NCI-H2196 treated with DMSO at 0.1 percent for 48 hours (cell line): ENCODE data around the gene ENOX1.

ENCODE experiments used
- DNase-seq: peaks from one replicate; lab custom pipeline; 2025; ENCODE audit not compliant: unreplicated experiment; lab: John Stamatoyannopoulos, UW

ENOX1 gene

DNA sequence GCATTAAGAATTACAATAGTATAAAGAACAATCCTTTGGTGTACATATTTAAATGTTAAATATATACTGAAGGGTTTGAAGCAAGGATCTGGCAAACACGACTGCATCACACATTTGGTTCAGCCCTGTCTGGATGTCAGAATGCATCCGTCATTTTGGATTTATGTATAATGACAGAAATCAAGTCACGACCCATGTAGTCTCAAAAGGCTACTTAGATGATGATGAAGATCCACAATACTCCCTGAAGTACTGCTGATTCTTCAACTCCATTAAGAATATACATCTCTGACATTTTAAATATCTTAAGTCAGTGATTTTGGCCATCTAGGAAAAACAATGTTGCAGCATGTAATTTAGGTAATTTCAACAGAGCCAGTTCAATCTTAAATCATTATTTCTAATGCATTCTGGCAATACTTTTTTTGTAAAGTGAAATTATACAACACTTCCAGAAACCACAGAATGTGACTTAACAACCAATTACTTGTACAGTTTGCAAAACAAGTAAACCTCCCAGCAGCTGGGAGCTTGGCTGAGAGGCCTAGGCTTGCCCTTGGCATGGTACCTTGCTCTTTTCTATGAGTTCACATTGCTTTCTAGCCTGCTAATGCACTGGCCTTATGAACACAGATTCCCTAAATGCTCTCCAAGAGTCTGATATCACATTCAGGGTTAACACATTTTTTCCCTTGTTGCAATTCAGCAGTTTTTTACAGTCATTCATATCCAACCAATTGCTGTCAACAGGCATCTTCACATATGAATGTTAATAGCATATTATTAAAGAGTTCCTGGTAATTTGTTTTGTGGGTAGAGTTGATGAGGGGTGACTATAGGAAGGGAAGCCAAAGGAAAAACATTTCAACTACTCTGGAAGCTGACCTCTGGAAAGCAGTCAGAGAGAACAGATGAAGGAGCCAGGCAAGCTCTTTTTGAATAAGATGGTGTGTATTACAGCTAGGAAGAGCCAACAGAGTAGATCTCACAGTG is 175.2 kb downstream of the ENOX1 start:
- no peak for DNase-seq

DNA sequence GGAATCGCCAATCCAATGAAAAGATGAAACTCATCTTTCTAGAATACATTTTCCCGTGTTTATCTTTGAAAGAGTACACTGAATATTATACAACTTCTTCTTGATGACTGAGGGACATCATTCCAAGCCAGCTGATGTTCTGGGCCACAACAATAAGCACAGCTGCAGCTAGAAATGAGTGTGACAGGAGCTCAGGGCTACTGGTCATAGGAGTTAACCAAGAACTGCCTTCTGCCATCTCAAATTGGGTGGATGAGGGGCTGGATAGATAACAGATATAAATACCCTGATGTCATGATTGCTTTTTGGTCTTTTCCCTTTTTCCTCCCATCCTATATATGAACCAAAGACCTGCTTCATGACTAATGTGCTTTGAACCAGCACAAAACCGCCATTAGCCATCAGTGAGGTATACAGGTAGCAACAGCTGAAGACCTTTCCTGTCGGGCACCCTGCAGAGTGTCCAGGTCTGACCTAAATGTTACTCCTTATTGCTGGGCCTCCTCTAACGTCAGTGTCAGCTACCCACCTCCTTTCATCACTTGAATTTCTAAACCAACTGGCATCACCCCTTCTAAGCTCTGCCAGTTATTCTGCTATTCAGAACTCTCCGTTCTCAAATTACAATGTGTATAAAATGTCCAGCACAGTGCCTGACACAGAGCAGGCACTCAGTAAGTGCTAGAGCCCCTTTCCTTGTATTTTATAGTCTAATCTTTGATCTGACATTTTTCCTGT is 178.2 kb downstream of the ENOX1 start:
- DNase-seq, result no peak

- DNase-seq, result no peak
These were observed 189.2 kb downstream of the ENOX1 start for GRCh38 chr13:43597599-43597945.

GRCh38 chr13:43596924-43597598 is 189.7 kb downstream of the ENOX1 start:
- no peak for DNase-seq

GRCh38 chr13:43596006-43596405 is 190.8 kb downstream of the ENOX1 start:
- DNase-seq, result no peak

- DNase-seq, result no peak
These were observed 199.4 kb downstream of the ENOX1 start for GRCh38 chr13:43587376-43587775.

DNA sequence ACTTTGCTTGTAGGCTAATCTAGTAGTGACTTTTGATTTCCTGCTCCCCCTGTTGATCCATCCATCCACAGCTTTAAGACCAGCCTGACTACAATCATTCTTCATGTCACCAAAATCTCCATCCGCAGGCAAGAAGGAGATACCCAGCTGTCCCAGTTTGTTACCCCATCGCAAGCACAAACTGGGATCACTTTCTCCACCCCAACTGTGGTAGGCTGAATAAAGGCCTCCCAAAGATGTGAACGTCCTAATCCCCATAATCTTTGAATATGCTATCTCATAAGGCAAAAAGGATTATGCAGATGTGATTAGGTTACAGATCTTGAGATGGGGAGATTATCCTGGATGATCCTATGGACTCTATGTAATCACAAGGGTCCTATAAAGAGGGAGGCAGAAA is 202.0 kb downstream of the ENOX1 start:
- DNase-seq, result no peak

GRCh38 chr13:43583321-43583720 is 203.5 kb downstream of the ENOX1 start:
- no peak for DNase-seq

GRCh38 chr13:43580280-43580679 is 206.5 kb downstream of the ENOX1 start:
- no peak for DNase-seq

GRCh38 chr13:43579321-43579720 is 207.5 kb downstream of the ENOX1 start:
- no peak for DNase-seq

DNA sequence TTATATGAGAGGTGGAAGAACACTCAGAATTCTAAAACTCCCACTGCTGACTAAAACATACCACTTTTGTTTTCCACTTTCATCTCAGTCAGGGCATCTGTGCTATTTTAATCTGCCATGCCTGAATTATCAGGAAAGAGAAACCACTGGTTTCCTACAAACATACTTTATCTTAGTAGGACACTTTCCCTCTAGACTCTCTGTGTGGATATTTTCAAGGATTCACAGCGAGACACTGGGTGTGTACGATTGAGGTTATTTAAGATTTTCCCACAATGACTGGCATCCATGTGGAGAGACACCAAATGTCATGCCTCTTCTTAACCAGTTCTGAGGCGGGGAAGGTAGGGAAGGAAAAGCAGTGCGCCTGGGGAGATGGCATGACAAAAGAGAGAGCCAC is 212.2 kb downstream of the ENOX1 start:
- no peak for DNase-seq

- no peak for DNase-seq
These were observed 212.8 kb downstream of the ENOX1 start for GRCh38 chr13:43573802-43574514.

DNA sequence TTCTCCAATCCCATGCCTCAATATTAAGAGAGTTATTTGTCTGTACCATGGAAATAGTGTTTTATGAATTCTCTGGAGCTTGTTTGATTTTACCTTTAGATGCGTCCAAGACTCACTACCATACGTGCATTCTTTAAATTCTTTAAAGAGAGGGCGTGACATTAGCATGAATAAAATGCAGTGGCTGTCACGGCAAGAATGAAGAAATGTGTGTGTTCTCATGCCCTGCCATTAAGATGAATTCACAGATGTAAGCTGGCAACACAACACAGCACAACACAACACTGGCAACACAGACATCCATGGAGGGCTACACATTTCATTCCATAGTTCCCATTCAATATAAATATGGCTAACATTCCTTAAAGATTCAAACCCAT is 213.4 kb downstream of the ENOX1 start:
- no peak for DNase-seq

- DNase-seq, result no peak
These were observed 214.0 kb downstream of the ENOX1 start for GRCh38 chr13:43572656-43573360.

GRCh38 chr13:43569658-43570057 is 217.1 kb downstream of the ENOX1 start:
- DNase-seq, result no peak

DNA sequence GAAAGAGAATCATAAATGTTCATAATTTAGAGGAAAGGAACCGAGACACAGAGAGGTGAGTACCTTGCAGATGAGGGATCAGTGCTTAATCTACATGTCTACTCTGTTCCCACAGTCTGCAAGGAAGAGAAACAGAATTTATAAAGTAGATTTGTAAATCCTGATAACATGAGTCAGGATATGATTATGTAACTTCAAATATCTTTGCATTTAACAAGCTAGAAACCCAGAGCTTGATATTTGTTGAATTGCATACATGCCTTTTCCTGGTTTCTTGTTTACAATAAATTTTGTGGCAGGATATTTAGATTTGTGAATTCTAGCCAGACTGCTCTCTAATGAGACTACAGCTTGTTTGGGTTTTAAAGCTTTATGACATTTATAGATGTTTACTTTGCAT is 219.2 kb downstream of the ENOX1 start:
- no peak for DNase-seq

DNA sequence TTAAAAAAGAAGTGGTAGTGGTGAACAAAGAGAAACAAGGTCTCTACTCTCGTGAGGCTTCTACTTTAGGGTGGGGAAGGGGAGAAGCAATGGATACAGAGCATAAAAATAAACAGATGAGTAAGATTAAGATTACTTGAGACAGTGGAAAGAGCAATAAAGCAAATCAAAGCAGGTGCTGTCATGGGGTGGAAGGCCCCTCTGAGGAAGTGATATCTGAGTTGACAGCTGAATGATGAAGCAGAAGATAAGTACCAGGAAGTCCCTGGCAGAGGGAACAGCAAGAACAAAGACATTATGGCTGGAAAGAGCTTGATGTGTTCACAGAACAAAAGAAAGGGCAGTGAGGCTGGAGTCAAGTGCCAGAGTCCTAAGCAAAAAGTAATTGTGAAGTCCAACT is 221.8 kb downstream of the ENOX1 start:
- no peak for DNase-seq

- no peak for DNase-seq
These were observed 225.7 kb downstream of the ENOX1 start for GRCh38 chr13:43561081-43561480.

GRCh38 chr13:43558939-43559338 is 227.8 kb downstream of the ENOX1 start:
- no peak for DNase-seq

- DNase-seq, result no peak
These were observed 228.4 kb downstream of the ENOX1 start for GRCh38 chr13:43558326-43558725.
